HG03575 (cell line): ENCODE data around the gene PHKB.

Experiments used
- ATAC-seq: cut with Tn5 transposase; IDR thresholded peaks from one replicate; pipeline ENCODE4 v1.9.1; 2021; ENCODE audit not compliant: unreplicated experiment, insufficient number of reproducible peaks, low FRiP score; ENCODE audit errors: extremely low read depth

Gene PHKB

GRCh38 chr16:47592232-47592631 lies 131.1 kb downstream of the PHKB start:
- ATAC-seq: no peak

- ATAC-seq: peak; percentile 46
These were observed 138.4 kb downstream of the PHKB start for GRCh38 chr16:47599512-47599911.

- no peak for ATAC-seq
These were observed 139.2 kb downstream of the PHKB start for GRCh38 chr16:47600376-47600775.

- no peak for ATAC-seq
These were observed 143.2 kb downstream of the PHKB start for GRCh38 chr16:47604306-47604705.

GRCh38 chr16:47611042-47611441 lies 149.9 kb downstream of the PHKB start:
- no peak for ATAC-seq

GRCh38 chr16:47611848-47612493 lies 150.8 kb downstream of the PHKB start:
- ATAC-seq: no peak

GRCh38 chr16:47612711-47613110 lies 151.6 kb downstream of the PHKB start:
- ATAC-seq: no peak

GRCh38 chr16:47613251-47613650 lies 152.1 kb downstream of the PHKB start:
- no peak for ATAC-seq

- no peak for ATAC-seq
These were observed 156.6 kb downstream of the PHKB start for GRCh38 chr16:47617732-47618131.

GRCh38 chr16:47622451-47623176 lies 161.5 kb downstream of the PHKB start:
- ATAC-seq: no peak

GRCh38 chr16:47624563-47624962 lies 163.4 kb downstream of the PHKB start:
- ATAC-seq: no peak

GRCh38 chr16:47625115-47625567 lies 164.0 kb downstream of the PHKB start:
- no peak for ATAC-seq

GRCh38 chr16:47626246-47626645 lies 165.1 kb downstream of the PHKB start:
- no peak for ATAC-seq

- ATAC-seq: no peak
These were observed 166.0 kb downstream of the PHKB start for GRCh38 chr16:47627085-47627639.

GRCh38 chr16:47627721-47628120 lies 166.6 kb downstream of the PHKB start:
- no peak for ATAC-seq

GRCh38 chr16:47631131-47631530 lies 170.0 kb downstream of the PHKB start:
- no peak for ATAC-seq

GRCh38 chr16:47634126-47634525 lies 173.0 kb downstream of the PHKB start:
- ATAC-seq: no peak

- ATAC-seq: no peak
These were observed 173.6 kb downstream of the PHKB start for GRCh38 chr16:47634727-47635126.

GRCh38 chr16:47636501-47637099 lies 175.5 kb downstream of the PHKB start:
- ATAC-seq: no peak

- ATAC-seq: no peak
These were observed 177.0 kb downstream of the PHKB start for GRCh38 chr16:47638175-47638574.
